K562 (cell line): ENCODE measurements around the gene INO80E. TPM values are rescaled to one million over a fixed set of nuclear protein-coding genes. Genes with fewer than 3 reads are reported as not detected.

Experiments
- ATAC-seq: fragments of 200-7000 bp; cut with Tn5 transposase; 3 replicates; pipeline ENCODE4 v1.9.1; 2020; ENCODE audit warnings: moderate library complexity
- BruUV-seq: library from RNA; stranded (reverse); fragments of 400-500 nt; replicated peaks from 2 replicates; lab custom pipeline; 2021; lab: Mats Ljungman, UMichigan
- CTCF ChIA-PET: fragments of 300-600 bp; formaldehyde crosslinking; extraction: SDS; loops from one replicate; lab custom pipeline; 2021; ENCODE audit warnings: low intra/inter-chr PET ratio; lab: Yijun Ruan, JAX
- POLR2A ChIA-PET: fragments of 300-600, 350-650 bp; sonication (Branson Sonifier 250); formaldehyde crosslinking; extraction: SDS; loops from one replicate; lab custom pipeline; 2021; ENCODE audit warnings: antibody characterized with exemption, inconsistent platforms; lab: Yijun Ruan, JAX
- DNase-seq, 4 experiments: peaks; one replicate each; pipeline versions ENCODE4 v3.0.0 to v3.0.0-alpha.2; 2011 to 2018; ENCODE audit warnings: low spot score in 3 of 4, mixed read lengths in 3 of 4; ENCODE audit errors: extremely low read depth in 1 of 4
- FAIRE-seq: peaks from 2 replicates; lab custom pipeline; 2011; peaks lifted over from hg19 to GRCh38; lab: Jason Lieb, UNC
- H2AFZ ChIP-seq: 2 replicates; pipeline ENCODE4 v1.6.0; 2011; ENCODE audit warnings: low read depth, low read length, control low read depth, inconsistent platforms
- H3K27ac ChIP-seq: fragments of 200-600 bp; 3 replicates; pipeline ENCODE4 v1.8.0; 2011; ENCODE audit warnings: low read depth, mild to moderate bottlenecking, control low read depth, inconsistent platforms, low read length, moderate library complexity, mixed read lengths; ENCODE audit errors: extremely low read depth
- H3K27me3 ChIP-seq, 2 experiments: fragments of 300-600 bp in 1 of 2; 2 replicates in 1 of 2; 3 replicates in 1 of 2; pipeline versions ENCODE4 v1.6.0 to v1.8.0; 2011; ENCODE audit warnings: inconsistent platforms in 2 of 2, low read length in 2 of 2, mild to moderate bottlenecking in 1 of 2, mixed read lengths in 1 of 2, moderate library complexity in 1 of 2; ENCODE audit not compliant: control insufficient read depth in 2 of 2, insufficient read depth in 2 of 2
- H3K36me3 ChIP-seq: fragments of 300-600 bp; 3 replicates; pipeline ENCODE4 v1.8.0; 2011; ENCODE audit warnings: mild to moderate bottlenecking, low read length, inconsistent platforms; ENCODE audit not compliant: control insufficient read depth, insufficient read depth
- H3K4me1 ChIP-seq, 2 experiments: fragments of 200-600 bp in 1 of 2; replicated peaks in 1 of 2; 2 replicates in 1 of 2; 3 replicates in 1 of 2; pipeline versions ENCODE4 v1.5.1 to v1.8.0; 2011; ENCODE audit warnings: inconsistent platforms in 2 of 2, low read length in 2 of 2, mild to moderate bottlenecking in 1 of 2, mixed read lengths in 1 of 2, moderate library complexity in 1 of 2; ENCODE audit not compliant: control insufficient read depth in 2 of 2, insufficient read depth in 2 of 2
- H3K4me2 ChIP-seq: 2 replicates; pipeline ENCODE4 v1.6.1; 2011; ENCODE audit warnings: low read length, control low read depth, inconsistent platforms, mixed read lengths; ENCODE audit not compliant: insufficient read depth
- H3K4me3 ChIP-seq: fragments of 200-600 bp; sonication (generic), shearing (Covaris generic); 2 replicates; pipeline ENCODE4 v1.5.1; 2016; ENCODE audit warnings: control low read depth, inconsistent platforms
- H3K79me2 ChIP-seq: fragments of 200-600 bp; 3 replicates; pipeline ENCODE4 v1.8.0; 2011; ENCODE audit warnings: low read length, inconsistent platforms; ENCODE audit not compliant: control insufficient read depth, insufficient read depth
- H3K9ac ChIP-seq, 2 experiments: 2 replicates each; pipeline versions ENCODE4 v1.6.0 to v1.6.1; 2011; ENCODE audit warnings: low read depth in 2 of 2, low read length in 2 of 2, control low read depth in 1 of 2, inconsistent platforms in 1 of 2, mild to moderate bottlenecking in 1 of 2, mixed read lengths in 1 of 2; ENCODE audit not compliant: insufficient read depth in 1 of 2
- H3K9me1 ChIP-seq: one replicate; pipeline ENCODE4 v1.6.0; 2011; ENCODE audit warnings: inconsistent platforms, mild to moderate bottlenecking, low read length, moderate library complexity; ENCODE audit not compliant: control insufficient read depth, insufficient read depth
- H3K9me3 ChIP-seq: replicated peaks from 2 replicates; pipeline ENCODE4 v1.5.1; 2011; ENCODE audit warnings: low read depth, low read length, inconsistent platforms; ENCODE audit not compliant: control insufficient read depth, insufficient read depth
- H4K20me1 ChIP-seq: replicated peaks from 2 replicates; pipeline ENCODE4 v1.6.1; 2011; ENCODE audit warnings: low read length, inconsistent platforms, mixed read lengths; ENCODE audit not compliant: control insufficient read depth, insufficient read depth
- CREB1 ChIP-seq, 2 experiments: sonication (generic) in 1 of 2; formaldehyde crosslinking in 1 of 2; IDR thresholded peaks; 2 replicates each; pipeline versions ENCODE4 v1.6.1 to v1.8.0; 2012 to 2022; ENCODE audit warnings: inconsistent platforms in 1 of 2, mild to moderate bottlenecking in 1 of 2, missing genetic modification reagents in 1 of 2, moderate library complexity in 1 of 2
- CXXC5 ChIP-seq: fragments of 250-450 bp; sonication (Bioruptor Pico); IDR thresholded peaks from 2 replicates; pipeline ENCODE4 v1.8.0; 2022; ENCODE audit warnings: inconsistent platforms, mild to moderate bottlenecking, moderate library complexity
- DDX20 ChIP-seq: fragments of 450-650 bp; IDR thresholded peaks from 2 replicates; pipeline ENCODE4 v1.6.1; 2016; ENCODE audit warnings: missing genetic modification characterization, low read depth, mild to moderate bottlenecking, missing compliant biosample characterization, moderate library complexity
- FOXJ2 ChIP-seq: fragments of 200-800 bp; sonication (Bioruptor generic); IDR thresholded peaks from 2 replicates; pipeline ENCODE4 v1.6.1; 2016; ENCODE audit warnings: missing genetic modification characterization, missing compliant biosample characterization
- GABPB1 ChIP-seq: sonication (generic); formaldehyde crosslinking; IDR thresholded peaks from 2 replicates; pipeline ENCODE4 v1.8.0; 2022; ENCODE audit warnings: mild to moderate bottlenecking, missing genetic modification reagents
- KDM1A ChIP-seq, 2 experiments: fragments of 450-650 bp; IDR thresholded peaks; 2 replicates each; pipeline ENCODE4 v1.6.1; 2016; ENCODE audit warnings: mild to moderate bottlenecking in 2 of 2
- MEIS2 ChIP-seq: fragments of 450-650 bp; IDR thresholded peaks from 2 replicates; pipeline ENCODE4 v1.6.1; 2014; ENCODE audit warnings: mild to moderate bottlenecking; ENCODE audit not compliant: partially characterized antibody
- NEUROD1 ChIP-seq: fragments of 150-350 bp; IDR thresholded peaks from 2 replicates; pipeline ENCODE4 v1.6.1; 2014; ENCODE audit warnings: borderline replicate concordance, low read length, low read depth; ENCODE audit not compliant: partially characterized antibody
- NFATC3 ChIP-seq: fragments of 450-650 bp; IDR thresholded peaks from 2 replicates; pipeline ENCODE4 v1.6.1; 2017; ENCODE audit warnings: mild to moderate bottlenecking
- NFIX ChIP-seq: fragments of 250-450 bp; sonication (Bioruptor Pico); IDR thresholded peaks from 2 replicates; pipeline ENCODE4 v1.4.0; 2020; ENCODE audit warnings: low read depth, mild to moderate bottlenecking, moderate library complexity
- POLR2A ChIP-seq: fragments of 450-650 bp; conservative IDR thresholded peaks from 2 replicates; pipeline ENCODE4 v1.6.1; 2016
- RBM25 ChIP-seq: fragments of 200-400 bp; formaldehyde crosslinking; IDR thresholded peaks from 2 replicates; pipeline ENCODE4 v1.6.1; 2018; ENCODE audit warnings: low read length, low read depth, moderate library complexity; ENCODE audit not compliant: severe bottlenecking
- TFAP4 ChIP-seq: sonication (generic); formaldehyde crosslinking; IDR thresholded peaks from 2 replicates; pipeline ENCODE4 v1.8.0; 2022; ENCODE audit warnings: missing genetic modification reagents, mild to moderate bottlenecking, moderate library complexity, borderline replicate concordance
- THAP12 ChIP-seq: fragments of 250-450 bp; sonication (Bioruptor Pico); IDR thresholded peaks from 2 replicates; pipeline ENCODE4 v1.9.0; 2021; ENCODE audit warnings: mild to moderate bottlenecking, inconsistent platforms
- XRCC3 ChIP-seq: fragments of 450-650 bp; IDR thresholded peaks from 2 replicates; pipeline ENCODE4 v1.6.1; 2017; ENCODE audit warnings: mild to moderate bottlenecking, moderate library complexity
- ZBTB9 ChIP-seq: fragments of 450-650 bp; formaldehyde crosslinking; IDR thresholded peaks from 2 replicates; pipeline ENCODE4 v1.4.0; 2020; ENCODE audit warnings: mild to moderate bottlenecking, moderate library complexity
- ZFP1 ChIP-seq: fragments of 450-650 bp; formaldehyde crosslinking; IDR thresholded peaks from 2 replicates; pipeline ENCODE4 v1.4.0; 2020; ENCODE audit warnings: mild to moderate bottlenecking, mixed read lengths
- ZNF224 ChIP-seq: sonication (generic); formaldehyde crosslinking; IDR thresholded peaks from 2 replicates; pipeline ENCODE4 v1.8.0; 2022; ENCODE audit warnings: mild to moderate bottlenecking, missing genetic modification reagents
- ZNF253 ChIP-seq: fragments of 250-450 bp; sonication (Bioruptor Pico); conservative IDR thresholded peaks from 2 replicates; pipeline ENCODE4 v1.6.1; 2021; ENCODE audit warnings: mild to moderate bottlenecking
- WGBS: fragments of 100-300 bp; shearing (Covaris generic); methylation state at CpG from one replicate; pipeline ENCODE4 v1.1.6; 2016; ENCODE audit warnings: low coverage, mixed read lengths; ENCODE audit not compliant: insufficient coverage; ENCODE audit errors: missing lambda C conversion rate; 5-methylcytosine and 5-hydroxymethylcytosine counted together
- in situ Hi-C: fragments of 300-500 bp; cut with MboI; formaldehyde crosslinking; loops from 4 replicates; pipeline ENCODE4 v1.15.0; 2018; ENCODE audit warnings: inconsistent platforms, mixed read lengths
- intact Hi-C: fragments of 100-400 bp; cut with micrococcal nuclease; formaldehyde crosslinking; loops from 2 replicates; pipeline ENCODE4 v1.14.2; 2022
- polyA plus RNA-seq, 8 experiments: library from polyadenylated mRNA; depleted of rRNA in 4 of 8; stranded (reverse) in 5 of 8; unstranded in 3 of 8; fragments of >200 nt; fragmentation: Nextera tagmentation in 2 of 8; fragmentation: Illumina TruSeq in 1 of 8; extraction: Ambion mirVana in 2 of 8; extraction: Trizol in 1 of 8; gene quantifications; 2 replicates each; pipeline versions ENCODE4 v1.2.1 to v1.2.3, GENCODE V29; 2011 to 2014; ENCODE audit warnings: inconsistent platforms in 1 of 8, missing spikeins in 1 of 8
- total RNA-seq, 7 experiments: library from RNA; depleted of rRNA in 6 of 7; stranded (reverse); fragments of >200 nt in 6 of 7; fragmentation: Illumina TruSeq in 2 of 7; extraction: Trizol in 2 of 7; gene quantifications; 2 replicates each; pipeline versions ENCODE4 v1.2.1 to v1.2.3, GENCODE V29; 2011 to 2021; ENCODE audit warnings: low replicate concordance in 1 of 7

The INO80E gene
- total and polyA plus RNA-seq, 9 of the 15 experiments (the other 6 are each of a cell fraction or from before 2014, with no cell fraction given), result 0.31 to 102 (median 49.3) TPM

GRCh38 chr16:30052671-30053372, 56.8 kb downstream of the INO80E start:
- FAIRE-seq, result peak; percentile 90
- no TSS peak for BruUV-seq
- H3K9me3 ChIP-seq, result no peaks in the 10 kb centered on the region
- TF ChIP-seq NFATC3 (no peak), DDX20 (tag) (no peak), NEUROD1 (peak; percentile 90), NFIX (no peak), THAP12 (CRISPR knock-in tag) (no peak), POLR2A (peak; percentile 57), ZFP1 (no peak), CREB1 (IDR thresholded peaks at IDR 0.05) (peak; percentile 49; the same call in 1 of the 2 replicates), CREB1 (CRISPR knock-in tag; IDR thresholded peaks at IDR 0.05) (peak; percentile 71), ZBTB9 (no peak), RBM25 (no peak), GABPB1 (CRISPR knock-in tag) (peak; percentile 81), ZNF253 (CRISPR knock-in tag) (no peak), KDM1A (IDR thresholded peaks at IDR 0.05) (peak in 1 of 2 experiments; percentile 21; a peak in 1 of 4 replicates), CXXC5 (peak; percentile 91), XRCC3 (no peak), TFAP4 (CRISPR knock-in tag) (peak; percentile 92), ZNF224 (CRISPR knock-in tag) (no peak), MEIS2 (peak; percentile 64), FOXJ2 (tag) (peak; percentile 93)

More at GRCh38 chr16:30052671-30053372, 56.8 kb downstream of the INO80E start:
- ChIA-PET CTCF (no interaction called here), POLR2A (interaction anchor here (0.6 to 1.5 kb wide), 10 partner anchors 12 to 255 kb away, joined by 3 to 13 read pairs (median 3); partner anchors contain the start of genes ALDOA, CORO1A and PPP4C)
- peak overlapping the region; percentile 87 for H3K27ac ChIP-seq
- peak overlapping the region; percentile 60 to 87 for H3K9ac ChIP-seq
- WGBS, result 6% methylated on average over 36 of the region's 58 CpGs
- H2AFZ ChIP-seq, result peak overlapping the region; percentile 95
- intact Hi-C loops, result no loop called here
- H3K9me1 ChIP-seq, result no peaks in the 10 kb centered on the region
- ATAC-seq, result peak; percentile 84
- peak overlapping the region; percentile 56 for H3K4me3 ChIP-seq
- peaks cover 14% of the 10 kb centered on the region; the same call in 2 of the 3 replicates for H3K79me2 ChIP-seq
- in situ Hi-C loops, result no loop called here
- peak overlapping the region; percentile 83 for H3K4me2 ChIP-seq
- peak; percentile 95 to 97 (median 96) for DNase-seq
- peaks cover 4% of the 10 kb centered on the region; the same call in 1 of the 2 replicates for H4K20me1 ChIP-seq
- no peaks in the 10 kb centered on the region for H3K27me3 ChIP-seq
- H3K36me3 ChIP-seq, result 0 out of 3 replicates have a peak, but pooled peaks cover 5% of the 10 kb centered on the region
- peaks cover 19 to 32% of the 10 kb centered on the region in 2 experiments for H3K4me1 ChIP-seq
